Forelimb muscle (tissue), 1 donor: ENCODE measurements around the gene DDX51. TPM values are rescaled to one million over a fixed set of nuclear protein-coding genes. Genes with fewer than 3 reads are reported as not detected.
"Not testable (repeated sequence)": the region's sequence is repeated elsewhere in the genome, so short reads cannot be mapped to it uniquely, and the experiment has no call there.

ENCODE experiments used
- DNase-seq: peaks from one replicate; pipeline ENCODE4 v3.0.0-alpha.2; 2013; ENCODE audit warnings: low read depth
- polyA plus RNA-seq: library from polyadenylated mRNA; unstranded; fragments of 120-200 nt; gene quantifications from one replicate; pipeline ENCODE4 v1.2.1, GENCODE V29; 2013; ENCODE audit not compliant: insufficient read length

DDX51 gene
- polyA plus RNA-seq, 1 donor, result 12.9 TPM

- no peak for DNase-seq
Observed at GRCh38 chr12:132154941-132155770, 11.0 kb upstream of the DDX51 start.

GRCh38 chr12:132154341-132154761 is 10.2 kb upstream of the DDX51 start:
- no peak for DNase-seq

GRCh38 chr12:132153501-132154340 is 9.6 kb upstream of the DDX51 start:
- peak; percentile 45 for DNase-seq

GRCh38 chr12:132152953-132153352 is 8.8 kb upstream of the DDX51 start:
- DNase-seq, result no peak

- DNase-seq, result no peak
Observed at GRCh38 chr12:132152411-132152821, 8.3 kb upstream of the DDX51 start.

- no peak for DNase-seq
Observed at GRCh38 chr12:132151766-132152410, 7.8 kb upstream of the DDX51 start.

- no peak for DNase-seq
Observed at GRCh38 chr12:132151145-132151765, 7.1 kb upstream of the DDX51 start.

GRCh38 chr12:132150780-132151144 is 6.6 kb upstream of the DDX51 start:
- DNase-seq, result no peak

GRCh38 chr12:132149526-132149925 is 5.4 kb upstream of the DDX51 start:
- DNase-seq, result not testable (repeated sequence)

GRCh38 chr12:132148368-132149045 is 4.4 kb upstream of the DDX51 start:
- DNase-seq, result no peak

GRCh38 chr12:132147423-132148367 is 3.6 kb upstream of the DDX51 start:
- DNase-seq, result no peak

- DNase-seq, result no peak
Observed at GRCh38 chr12:132146772-132147422, 2.8 kb upstream of the DDX51 start.

- DNase-seq, result no peak
Observed at GRCh38 chr12:132146098-132146497, 2.0 kb upstream of the DDX51 start.

- no peak for DNase-seq
Observed at GRCh38 chr12:132145334-132145733, 1.2 kb upstream of the DDX51 start.

GRCh38 chr12:132144810-132145168 is 670 bp upstream of the DDX51 start:
- DNase-seq, result no peak

- no peak for DNase-seq
Observed at GRCh38 chr12:132143336-132144071, 615 bp downstream of the DDX51 start.

- no peak for DNase-seq
Observed at GRCh38 chr12:132142679-132143335, 1.3 kb downstream of the DDX51 start.

GRCh38 chr12:132141976-132142678 is 2.0 kb downstream of the DDX51 start:
- DNase-seq, result no peak
